Globus pallidus (tissue), 1 donor: Measurements from ENCODE around the gene MAP3K20.
A peak's percentile ranks its signal among the peaks of the same experiment; 100 is the strongest.
"Not testable (repeated sequence)": the region's sequence is repeated elsewhere in the genome, so short reads cannot be mapped to it uniquely, and the experiment has no call there.

Experiments used
- DNase-seq: peaks from one replicate; pipeline ENCODE4 v3.0.0-alpha.2; 2015; ENCODE audit warnings: low spot score

Gene MAP3K20

DNA sequence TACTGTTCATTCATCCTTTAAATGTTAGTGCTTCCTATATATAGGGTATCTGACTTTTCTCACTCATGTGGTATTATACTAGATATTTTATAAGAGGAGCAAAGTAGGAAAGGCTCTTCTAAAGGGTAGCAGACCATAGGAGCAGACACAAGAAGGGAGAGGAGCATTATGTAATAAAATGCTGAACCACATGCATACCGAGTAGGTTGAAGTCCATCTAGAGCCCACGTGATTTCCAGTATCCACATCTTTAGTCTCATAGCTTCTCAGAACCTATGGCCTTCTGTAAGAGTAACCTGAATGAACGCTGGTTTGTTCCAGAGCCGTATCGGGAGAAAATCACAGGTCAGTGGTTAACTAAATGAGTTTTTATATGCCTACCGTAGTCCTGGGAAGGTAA, 85.9 kb downstream of the MAP3K20 start:
- no peak for DNase-seq

DNA sequence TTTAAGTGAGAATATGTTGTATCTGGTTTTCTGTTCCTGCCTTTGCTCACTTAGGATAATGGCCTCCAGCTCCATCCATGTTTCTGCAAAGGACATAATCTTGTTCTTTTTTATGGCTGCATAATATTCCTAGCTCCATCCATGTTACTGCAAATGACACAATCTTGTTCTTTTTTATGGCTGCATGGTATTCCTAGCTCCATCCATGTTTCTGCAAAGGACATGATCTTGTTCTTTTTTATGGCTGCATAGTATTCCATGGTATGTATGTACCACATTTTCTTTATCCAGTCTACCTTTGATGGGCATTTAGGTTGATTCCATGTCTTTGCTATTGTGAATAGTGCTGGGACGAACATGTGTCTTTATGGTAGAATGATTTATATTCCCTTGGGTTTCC, 87.7 kb downstream of the MAP3K20 start:
- DNase-seq, result not testable (repeated sequence)

DNA sequence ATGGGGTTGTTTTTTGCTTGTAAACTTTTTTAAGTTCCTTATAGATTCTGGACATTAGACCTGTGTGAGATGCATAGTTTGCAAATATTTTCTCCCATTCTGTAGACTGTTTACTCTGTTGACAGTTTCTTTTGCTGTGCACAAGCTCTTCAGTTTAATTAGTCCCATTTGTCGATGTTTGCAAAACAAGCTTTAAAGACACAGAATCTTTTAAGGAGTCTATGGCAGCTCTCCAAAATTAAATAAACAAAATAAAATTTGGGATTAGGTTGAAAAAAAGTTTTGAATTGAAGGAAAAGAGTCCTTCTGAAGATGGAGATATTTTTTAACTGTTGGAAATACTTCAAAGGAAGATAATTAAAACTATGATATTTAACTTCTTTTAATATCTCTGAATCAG, 88.8 kb downstream of the MAP3K20 start:
- no peak for DNase-seq

DNA sequence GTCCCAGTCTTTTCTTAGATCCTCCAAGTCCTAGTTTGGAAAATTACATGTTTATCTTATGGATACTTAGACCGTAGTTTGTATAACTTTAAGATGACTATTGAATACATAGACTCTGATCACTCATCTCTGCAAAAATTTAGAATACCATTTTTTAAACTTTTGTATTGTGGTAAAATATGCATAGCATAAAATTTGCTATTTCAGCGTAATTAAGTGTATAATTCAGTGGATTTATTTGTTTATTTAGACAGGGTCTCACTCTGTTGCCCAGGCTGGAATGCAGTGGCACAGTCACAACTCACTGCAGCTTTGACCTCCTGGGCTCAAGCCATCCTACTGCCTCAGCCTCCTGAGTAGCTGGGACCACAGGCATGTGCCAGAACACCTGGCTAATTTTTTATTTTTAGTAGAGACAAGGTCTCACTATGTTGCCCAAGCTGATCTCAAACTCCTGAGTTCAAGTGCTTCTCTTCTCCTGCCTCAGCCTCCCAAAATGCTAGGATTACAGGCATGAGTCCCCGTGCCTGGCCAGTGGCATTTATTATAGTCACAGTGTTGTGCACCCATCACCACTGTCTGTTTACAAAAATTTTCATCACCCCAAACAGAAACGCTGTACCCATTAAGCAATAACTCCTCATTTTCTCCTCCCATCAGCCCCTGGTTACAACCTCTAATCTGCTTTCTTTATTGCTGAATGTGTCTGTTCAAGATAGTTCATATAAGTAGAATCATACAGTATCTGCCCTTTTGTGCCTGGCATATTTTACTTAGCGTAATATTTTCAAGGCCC, 90.0 kb downstream of the MAP3K20 start:
- no peak for DNase-seq

- no peak for DNase-seq
Measured at GRCh38 chr2:173171321-173171720, 95.7 kb downstream of the MAP3K20 start.

- DNase-seq, result no peak
Measured at GRCh38 chr2:173171924-173172643, 96.4 kb downstream of the MAP3K20 start.

GRCh38 chr2:173174339-173174738, 98.7 kb downstream of the MAP3K20 start:
- not testable (repeated sequence) for DNase-seq

DNA sequence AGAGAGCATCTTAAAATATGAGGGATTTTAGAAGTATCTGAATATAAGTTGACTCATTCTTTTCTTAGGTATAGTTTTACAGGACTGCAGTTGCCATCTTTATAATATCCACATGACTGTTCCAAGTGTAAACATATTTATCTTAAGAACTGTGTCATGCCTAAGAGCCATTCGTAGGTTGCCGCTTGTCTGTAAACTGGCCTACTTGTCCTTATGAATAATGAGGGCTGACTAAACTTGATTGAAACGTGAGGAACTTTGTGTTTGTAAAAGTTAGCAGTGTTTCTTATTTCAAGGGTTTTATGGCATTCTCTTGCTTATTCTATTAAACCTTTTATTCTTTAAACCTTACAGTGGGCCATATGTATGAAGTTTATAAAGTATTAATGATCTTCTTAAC, 99.6 kb downstream of the MAP3K20 start:
- DNase-seq, result no peak

GRCh38 chr2:173181982-173182381, 106.3 kb downstream of the MAP3K20 start:
- no peak for DNase-seq

DNA sequence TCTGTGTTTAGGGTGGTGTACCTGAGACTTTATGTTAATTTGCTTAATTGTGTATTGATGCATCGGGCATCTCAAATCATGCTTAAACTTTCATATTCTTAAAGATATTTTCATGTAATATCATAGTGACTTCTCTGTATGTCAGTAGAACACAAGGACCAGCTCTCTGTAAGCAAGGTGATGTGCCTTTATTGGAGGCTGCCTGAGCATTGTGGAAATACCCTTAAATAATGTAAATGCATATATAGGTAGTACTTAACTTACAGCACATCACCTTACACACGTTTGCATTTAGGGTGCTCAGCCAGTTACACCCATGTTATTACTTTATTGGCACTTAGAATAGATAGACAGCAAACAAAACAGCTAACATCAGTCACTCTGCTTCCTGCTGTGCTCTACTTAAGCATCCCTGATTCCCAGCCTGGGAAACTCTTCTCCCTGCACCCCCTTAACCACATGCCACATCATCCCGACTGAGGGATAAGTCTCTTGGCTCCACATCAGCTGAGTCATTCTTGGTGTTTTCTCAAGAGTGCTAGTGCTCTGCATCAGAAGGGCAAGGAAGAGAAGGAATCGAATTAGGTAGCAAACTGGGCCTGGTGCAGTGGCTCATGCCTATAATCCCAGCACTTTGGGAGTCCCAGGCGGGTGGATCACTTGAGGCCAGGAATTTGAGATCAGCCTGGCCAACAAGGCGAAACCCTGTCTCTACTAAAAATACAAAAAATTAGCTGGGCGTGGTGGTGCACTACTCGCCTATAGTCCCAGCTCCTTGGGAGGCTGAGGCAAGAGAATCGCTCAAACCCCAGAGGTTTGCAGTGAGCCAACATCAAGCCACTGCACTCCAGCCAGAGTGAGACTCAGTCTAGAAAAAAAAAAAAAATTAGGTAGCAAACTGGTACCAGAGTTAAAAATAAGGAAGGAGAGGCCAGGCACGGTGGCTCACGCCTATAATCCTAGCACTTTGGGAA, 108.7 kb downstream of the MAP3K20 start:
- no peak for DNase-seq

- DNase-seq, result no peak
Measured at GRCh38 chr2:173185437-173185836, 109.8 kb downstream of the MAP3K20 start.

DNA sequence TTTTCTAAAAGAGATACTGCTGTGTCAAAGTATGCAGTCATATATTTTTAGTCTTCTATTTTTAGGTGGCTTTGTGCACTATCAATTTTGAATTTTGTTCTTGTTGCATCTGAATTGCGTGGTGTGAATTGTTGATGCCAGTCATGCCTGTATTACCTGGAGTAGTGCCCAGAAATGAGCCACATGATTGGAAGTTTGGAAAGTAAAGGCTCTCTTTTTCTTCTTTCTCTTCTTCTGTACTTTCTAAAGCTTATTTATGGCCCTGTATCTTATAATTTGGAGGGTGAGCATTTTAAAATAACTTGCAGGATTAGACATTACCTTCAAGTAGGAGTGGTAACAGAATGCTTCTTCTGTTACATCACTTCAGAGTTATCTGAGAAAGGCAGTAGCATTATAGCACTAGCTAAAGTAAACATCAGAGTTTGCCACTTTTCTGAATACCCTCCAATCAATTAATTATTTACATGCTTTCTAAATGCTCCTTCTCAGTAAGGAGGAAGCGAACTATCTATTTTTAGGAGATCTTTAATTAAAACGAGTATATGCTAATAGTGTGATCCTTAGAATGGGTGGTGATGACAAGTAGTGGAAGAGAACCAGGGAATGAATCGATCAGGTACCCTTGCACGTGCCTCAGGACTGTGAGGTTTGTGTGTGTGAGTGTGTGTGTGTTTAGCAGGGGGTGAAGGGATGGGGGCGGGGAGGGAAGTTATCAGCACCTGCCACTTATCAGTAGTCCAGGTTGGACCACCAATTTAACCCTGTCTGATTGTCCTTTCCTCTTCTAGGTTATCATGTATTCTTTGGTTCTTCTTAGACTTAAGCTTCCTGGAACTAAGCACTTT, 112.5 kb downstream of the MAP3K20 start:
- peak; percentile 32 for DNase-seq

GRCh38 chr2:173191601-173192000, 116.0 kb downstream of the MAP3K20 start:
- DNase-seq, result no peak

DNA sequence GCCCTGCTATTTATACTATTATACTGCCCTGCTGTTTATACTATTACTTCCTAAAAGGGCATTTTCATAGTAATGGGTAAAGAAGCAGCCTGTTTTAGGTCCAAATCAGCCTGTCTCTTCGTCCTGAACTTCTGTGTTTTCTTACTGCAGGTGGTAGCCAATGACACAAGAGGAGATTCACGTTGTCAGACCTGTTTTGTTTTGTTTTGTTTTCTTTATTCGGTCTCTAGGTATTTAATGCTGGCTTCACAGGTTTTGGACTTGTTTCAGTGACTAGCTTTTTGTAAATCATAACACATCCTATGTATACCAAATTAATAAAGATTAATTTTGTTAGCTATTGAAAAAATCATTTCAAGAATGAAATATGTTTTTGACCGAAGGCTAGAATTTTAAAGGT, 116.4 kb downstream of the MAP3K20 start:
- DNase-seq, result no peak

- no peak for DNase-seq
Measured at GRCh38 chr2:173193925-173194324, 118.3 kb downstream of the MAP3K20 start.

- no peak for DNase-seq
Measured at GRCh38 chr2:173195100-173195499, 119.5 kb downstream of the MAP3K20 start.

DNA sequence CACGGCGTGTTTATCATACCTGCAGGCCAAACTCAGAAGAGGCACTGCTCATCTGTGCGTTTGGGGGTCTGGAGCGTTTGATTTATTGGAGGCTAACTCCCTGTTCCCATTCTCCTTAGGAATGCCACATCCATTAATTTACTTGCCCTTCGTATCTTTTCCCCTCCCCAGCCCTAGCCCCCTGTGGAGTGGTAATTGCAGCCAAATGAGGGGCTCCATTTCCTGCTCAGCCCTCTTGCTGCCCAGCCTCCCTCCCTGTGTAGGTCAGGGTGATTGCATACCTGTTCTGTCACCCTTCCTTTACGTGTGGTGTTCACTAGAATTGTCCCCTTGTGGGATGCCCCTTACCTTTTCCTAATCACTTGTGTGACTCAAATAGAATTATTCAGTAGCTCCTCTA, 120.4 kb downstream of the MAP3K20 start:
- DNase-seq, result no peak

DNA sequence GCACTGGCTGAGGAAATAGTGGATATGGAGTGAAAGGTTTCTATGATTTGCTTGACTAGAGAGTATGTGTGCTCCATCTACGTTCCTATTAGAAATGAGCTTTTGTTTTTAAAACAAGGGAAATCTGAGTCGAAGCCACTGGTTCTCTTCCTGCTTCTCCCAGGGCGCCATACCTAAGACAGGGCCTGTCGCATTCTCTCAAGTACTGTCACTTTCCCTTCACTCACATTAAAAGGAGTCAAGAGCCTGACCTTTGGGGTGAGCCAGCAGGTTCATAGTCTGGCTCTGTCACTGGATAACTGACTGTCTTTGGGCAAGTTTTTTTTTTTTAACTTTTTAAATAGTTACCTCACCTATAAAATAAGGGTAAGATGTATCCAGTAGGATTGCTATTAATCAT, 121.0 kb downstream of the MAP3K20 start:
- no peak for DNase-seq

DNA sequence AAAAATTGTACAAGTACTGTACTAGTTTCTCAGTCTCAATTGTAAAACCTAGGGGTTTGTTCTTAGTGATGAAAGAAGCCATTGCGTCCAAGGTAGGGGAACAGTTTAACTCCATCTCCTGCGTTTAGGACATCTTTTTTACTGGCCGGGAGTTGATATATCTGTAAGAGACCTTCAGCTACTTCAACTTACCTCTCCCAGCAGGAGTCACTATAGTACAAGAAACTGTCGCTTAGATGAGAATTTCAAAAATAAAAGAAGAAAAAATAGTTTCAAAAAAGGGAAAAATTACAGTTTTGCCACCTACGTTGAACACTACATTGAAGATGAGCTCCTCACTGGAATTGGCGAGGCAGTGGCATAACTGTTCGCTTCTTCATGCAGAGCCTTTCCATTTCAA, 122.7 kb downstream of the MAP3K20 start:
- DNase-seq, result no peak

- no peak for DNase-seq
Measured at GRCh38 chr2:173199294-173199693, 123.6 kb downstream of the MAP3K20 start.

DNA sequence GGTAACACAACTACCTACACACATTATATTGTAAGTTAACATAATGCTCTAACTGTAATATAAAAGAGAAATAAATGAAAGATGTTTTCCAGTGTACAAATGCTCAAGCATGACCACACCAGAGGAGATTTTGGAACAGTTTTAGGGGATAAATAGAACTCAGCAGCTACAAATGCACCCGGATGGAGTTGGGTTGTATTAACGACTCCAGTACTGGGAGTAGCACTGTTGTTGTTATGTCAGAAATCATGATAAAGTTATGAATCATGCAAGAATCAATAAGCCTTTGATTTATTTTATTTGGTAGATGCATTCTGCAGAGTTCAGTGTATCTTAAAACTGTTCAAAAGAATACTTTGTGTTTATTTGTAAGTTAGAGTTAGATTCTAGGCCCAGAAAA, 126.9 kb downstream of the MAP3K20 start:
- DNase-seq, result no peak
